H9 (cell line): ENCODE data around the gene SECTM1. TPM values are rescaled to one million over a fixed set of nuclear protein-coding genes. Genes with fewer than 3 reads are reported as not detected.

ENCODE experiments used
- DNase-seq: peaks from one replicate; pipeline ENCODE4 v3.0.0-alpha.2; 2017
- H2AFZ ChIP-seq: one replicate; pipeline ENCODE4 v1.6.1; 2013; ENCODE audit warnings: mild to moderate bottlenecking, low read length, control low read depth, moderate library complexity
- H2AK5ac ChIP-seq: 2 replicates; pipeline ENCODE4 v1.6.1; 2013; ENCODE audit warnings: low read length, control low read depth, mixed read lengths; ENCODE audit not compliant: insufficient read length
- H2BK120ac ChIP-seq: one replicate; pipeline ENCODE4 v1.6.1; 2013; ENCODE audit warnings: low read depth, mild to moderate bottlenecking, low read length, control low read depth, inconsistent platforms; ENCODE audit not compliant: poor library complexity, severe bottlenecking
- H2BK12ac ChIP-seq: 2 replicates; pipeline ENCODE4 v1.6.1; 2013; ENCODE audit warnings: low read length, control low read depth, mixed read lengths, low read depth; ENCODE audit not compliant: insufficient read length
- H2BK15ac ChIP-seq: 2 replicates; pipeline ENCODE4 v1.6.1; 2013; ENCODE audit warnings: low read depth, low read length, control low read depth
- H2BK20ac ChIP-seq: one replicate; pipeline ENCODE4 v1.6.1; 2013; ENCODE audit warnings: low read depth, mild to moderate bottlenecking, low read length, control low read depth, inconsistent platforms; ENCODE audit not compliant: poor library complexity, severe bottlenecking
- H2BK5ac ChIP-seq: 2 replicates; pipeline ENCODE4 v1.6.1; 2013; ENCODE audit warnings: low read length, control low read depth, mixed read lengths; ENCODE audit not compliant: insufficient read length
- H3K14ac ChIP-seq: 2 replicates; pipeline ENCODE4 v1.6.1; 2013; ENCODE audit warnings: low read length, control low read depth; ENCODE audit not compliant: insufficient read depth
- H3K18ac ChIP-seq: 2 replicates; pipeline ENCODE4 v1.6.1; 2013; ENCODE audit warnings: low read depth, mild to moderate bottlenecking, mixed read lengths, low read length, control low read depth; ENCODE audit not compliant: insufficient read length
- H3K23ac ChIP-seq: 2 replicates; pipeline ENCODE4 v1.6.1; 2013; ENCODE audit warnings: low read length, control low read depth, mixed read lengths, low read depth; ENCODE audit not compliant: insufficient read length
- H3K23me2 ChIP-seq: 2 replicates; pipeline ENCODE4 v1.6.1; 2013; ENCODE audit warnings: low read depth, mild to moderate bottlenecking, mixed read lengths, low read length, control low read depth; ENCODE audit not compliant: insufficient read length, poor library complexity, severe bottlenecking
- H3K27ac ChIP-seq: 2 replicates; pipeline ENCODE4 v1.5.1; 2013; ENCODE audit warnings: low read length, control low read depth, mixed read lengths, low read depth; ENCODE audit not compliant: insufficient read length
- H3K27me3 ChIP-seq: 2 replicates; pipeline ENCODE4 v1.6.1; 2013; ENCODE audit warnings: low read length, control low read depth, inconsistent platforms; ENCODE audit not compliant: insufficient read depth
- H3K4ac ChIP-seq: 2 replicates; pipeline ENCODE4 v1.6.1; 2013; ENCODE audit warnings: low read depth, mild to moderate bottlenecking, control low read depth, inconsistent platforms, low read length, moderate library complexity
- H3K4me1 ChIP-seq: 2 replicates; pipeline ENCODE4 v1.6.1; 2013; ENCODE audit warnings: low read length, control low read depth, inconsistent platforms; ENCODE audit not compliant: insufficient read depth
- H3K4me2 ChIP-seq: 2 replicates; pipeline ENCODE4 v1.6.1; 2013; ENCODE audit warnings: low read length, control low read depth, mixed read lengths; ENCODE audit not compliant: insufficient read length, insufficient read depth
- H3K56ac ChIP-seq: 2 replicates; pipeline ENCODE4 v1.6.1; 2013; ENCODE audit warnings: low read depth, mild to moderate bottlenecking, mixed read lengths, low read length, control low read depth; ENCODE audit not compliant: insufficient read length
- H3K79me1 ChIP-seq: 2 replicates; pipeline ENCODE4 v1.6.1; 2013; ENCODE audit warnings: low read depth, mild to moderate bottlenecking, moderate library complexity, low read length, control low read depth, inconsistent platforms; ENCODE audit not compliant: insufficient read depth, poor library complexity, severe bottlenecking
- H3K79me2 ChIP-seq: 2 replicates; pipeline ENCODE4 v1.6.1; 2013; ENCODE audit warnings: low read length, control low read depth, inconsistent platforms; ENCODE audit not compliant: insufficient read depth
- H3K9ac ChIP-seq: 2 replicates; pipeline ENCODE4 v1.6.1; 2013; ENCODE audit warnings: low read length, control low read depth, mixed read lengths; ENCODE audit not compliant: insufficient read length; ENCODE audit errors: extremely low read depth
- H3K9me3 ChIP-seq: one replicate; pipeline ENCODE4 v1.6.1; 2013; ENCODE audit warnings: low read depth, low read length, inconsistent platforms; ENCODE audit not compliant: control insufficient read depth
- H3T11ph ChIP-seq: one replicate; pipeline ENCODE4 v1.6.1; 2013; ENCODE audit warnings: mild to moderate bottlenecking, low read length, control low read depth, inconsistent platforms
- H4K20me1 ChIP-seq: one replicate; pipeline ENCODE4 v1.6.1; 2013; ENCODE audit not compliant: control insufficient read depth, insufficient read length, insufficient read depth
- H4K5ac ChIP-seq: 2 replicates; pipeline ENCODE4 v1.6.1; 2013; ENCODE audit warnings: low read depth, mild to moderate bottlenecking, mixed read lengths, low read length, control low read depth; ENCODE audit not compliant: insufficient read length
- H4K8ac ChIP-seq: replicated peaks from 2 replicates; pipeline ENCODE4 v1.6.1; 2013; ENCODE audit warnings: low read length, control low read depth, mixed read lengths, low read depth; ENCODE audit not compliant: insufficient read length
- H4K91ac ChIP-seq: 2 replicates; pipeline ENCODE4 v1.6.1; 2013; ENCODE audit warnings: low read depth, mild to moderate bottlenecking, moderate library complexity, mixed read lengths, low read length, control low read depth; ENCODE audit not compliant: insufficient read length
- H3K27ac Mint-ChIP-seq, 3 experiments: 2 replicates in 2 of 3; 3 replicates in 1 of 3; pipeline ENCODE4 v1.8.0; 2020 to 2021; ENCODE audit warnings: mixed read lengths in 3 of 3, mild to moderate bottlenecking in 1 of 3, moderate library complexity in 1 of 3
- H3K27me3 Mint-ChIP-seq: 2 replicates; pipeline ENCODE4 v1.8.0; 2021; ENCODE audit warnings: low read depth, mild to moderate bottlenecking, moderate library complexity, mixed read lengths
- H3K36me3 Mint-ChIP-seq, 3 experiments: 2 replicates in 2 of 3; 3 replicates in 1 of 3; pipeline ENCODE4 v1.8.0; 2020 to 2021; ENCODE audit warnings: low read depth in 3 of 3, mixed read lengths in 3 of 3; ENCODE audit not compliant: insufficient read depth in 1 of 3
- H3K4me1 Mint-ChIP-seq, 2 experiments: 2 replicates each; pipeline ENCODE4 v1.8.0; 2020; ENCODE audit warnings: mixed read lengths in 2 of 2
- H3K4me3 Mint-ChIP-seq, 2 experiments: 2 replicates in 1 of 2; 3 replicates in 1 of 2; pipeline ENCODE4 v1.8.0; 2020 to 2021; ENCODE audit warnings: mild to moderate bottlenecking in 2 of 2, mixed read lengths in 2 of 2, moderate library complexity in 1 of 2
- H3K9me3 Mint-ChIP-seq, 2 experiments: 2 replicates in 1 of 2; 3 replicates in 1 of 2; pipeline ENCODE4 v1.8.0; 2020; ENCODE audit warnings: mild to moderate bottlenecking in 2 of 2, mixed read lengths in 2 of 2, moderate library complexity in 1 of 2
- CTCF ChIP-seq: fragments of 200-600 bp; sonication (generic); conservative IDR thresholded peaks from 3 replicates; pipeline ENCODE4 v1.8.0; 2021; ENCODE audit warnings: antibody characterized with exemption, mild to moderate bottlenecking
- WGBS: extraction: QIAGEN DNeasy Blood & Tissue Kit; methylation state at CpG from one replicate; pipeline ENCODE4 v1.1.7; 2013; ENCODE audit warnings: missing lambda C conversion rate, low lambda C conversion rate, mixed read lengths; ENCODE audit not compliant: insufficient read length; ENCODE audit errors: extremely low coverage; 5-methylcytosine and 5-hydroxymethylcytosine counted together
- total RNA-seq: library from RNA; stranded (reverse); gene quantifications from 2 replicates; pipeline ENCODE4 v1.2.1, GENCODE V29; 2021

Gene SECTM1
- total RNA-seq, 1 experiment from 2014 or later, result 0.28 TPM

DNA sequence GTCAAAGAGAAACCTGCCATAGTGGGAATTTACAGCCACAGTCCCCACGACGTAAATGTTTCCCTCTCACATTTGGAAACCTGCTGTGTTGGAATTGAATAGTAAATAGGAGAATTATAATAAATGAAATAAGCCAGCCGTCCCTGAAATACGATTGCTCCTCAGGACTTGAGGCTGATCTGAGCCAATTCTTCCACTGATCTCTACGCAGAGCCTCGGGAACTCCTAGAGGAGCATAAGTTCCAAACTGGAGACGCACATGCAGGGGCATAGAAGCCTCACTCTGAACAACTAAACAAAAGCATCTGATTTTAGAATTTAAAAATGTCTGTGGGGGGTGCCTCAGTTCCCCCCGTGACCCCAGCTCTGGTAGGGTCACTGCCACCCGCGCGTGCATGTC lies 15.3 kb upstream of the SECTM1 start:
- Mint-ChIP-seq H3K4me3 (no peak overlapping the region), H3K27me3 (peaks cover 11% of the 10 kb centered on the region), H3K27ac (no peak overlapping the region), H3K36me3 (no peaks in the 10 kb centered on the region), H3K4me1 (peaks cover 4 to 10% of the 10 kb centered on the region in 2 experiments; a peak in 3 of 4 replicates), H3K9me3 (no peaks in the 10 kb centered on the region)
- Histone ChIP-seq H3K9ac (no peak overlapping the region), H3K9me3 (no peaks in the 10 kb centered on the region), H3T11ph (no peak overlapping the region), H3K14ac (no peak overlapping the region), H4K20me1 (no peaks in the 10 kb centered on the region), H3K56ac (no peak overlapping the region), H3K18ac (no peak overlapping the region), H3K79me2 (no peaks in the 10 kb centered on the region), H3K4me1 (no peaks in the 10 kb centered on the region), H3K4ac (no peak overlapping the region), H2BK15ac (no peak overlapping the region), H2BK5ac (no peak overlapping the region), H4K5ac (no peak overlapping the region), H3K23me2 (no peaks in the 10 kb centered on the region), H2BK120ac (no peak overlapping the region), H3K79me1 (no peaks in the 10 kb centered on the region), H2AFZ (no peak overlapping the region), H2BK20ac (no peak overlapping the region), H3K27ac (no peak overlapping the region), H4K91ac (no peak overlapping the region), H3K27me3 (no peaks in the 10 kb centered on the region), H2AK5ac (no peak overlapping the region), H3K23ac (no peak overlapping the region), H3K4me2 (no peak overlapping the region), H2BK12ac (no peak overlapping the region), H4K8ac (no peak overlapping the region)
- no CpG with 5 or more reads among the region's 11 CpGs for WGBS
- no peak for TF ChIP-seq CTCF
- no peak for DNase-seq
